GM19463 (cell line): ENCODE data around the gene TTYH3.

Experiments
- ATAC-seq: cut with Tn5 transposase; IDR thresholded peaks from one replicate; pipeline ENCODE4 v1.9.1; 2021; ENCODE audit warnings: mild to moderate bottlenecking, moderate library complexity; ENCODE audit not compliant: unreplicated experiment

The TTYH3 gene

GRCh38 chr7:2633538-2634266 lies 1.9 kb downstream of the TTYH3 start:
- ATAC-seq: no peak

GRCh38 chr7:2634267-2635145 lies 2.7 kb downstream of the TTYH3 start:
- ATAC-seq: no peak

GRCh38 chr7:2635148-2635668 lies 3.4 kb downstream of the TTYH3 start:
- ATAC-seq: no peak

- no peak for ATAC-seq
Observed at GRCh38 chr7:2635810-2636701, 4.3 kb downstream of the TTYH3 start.

- no peak for ATAC-seq
Observed at GRCh38 chr7:2637066-2637471, 5.3 kb downstream of the TTYH3 start.

- ATAC-seq: peak; percentile 30
Observed at GRCh38 chr7:2637505-2638223, 5.9 kb downstream of the TTYH3 start.

- ATAC-seq: no peak
Observed at GRCh38 chr7:2638224-2638991, 6.6 kb downstream of the TTYH3 start.

GRCh38 chr7:2639181-2639681 lies 7.4 kb downstream of the TTYH3 start:
- ATAC-seq: no peak

GRCh38 chr7:2639695-2640481 lies 8.1 kb downstream of the TTYH3 start:
- no peak for ATAC-seq

- ATAC-seq: no peak
Observed at GRCh38 chr7:2640482-2640830, 8.7 kb downstream of the TTYH3 start.

GRCh38 chr7:2640846-2641316 lies 9.1 kb downstream of the TTYH3 start:
- ATAC-seq: no peak

GRCh38 chr7:2641406-2642393 lies 9.9 kb downstream of the TTYH3 start:
- peak; percentile 46 for ATAC-seq

GRCh38 chr7:2643386-2644219 lies 11.8 kb downstream of the TTYH3 start:
- no peak for ATAC-seq

GRCh38 chr7:2644220-2644561 lies 12.4 kb downstream of the TTYH3 start:
- no peak for ATAC-seq

GRCh38 chr7:2644562-2645273 lies 12.9 kb downstream of the TTYH3 start:
- ATAC-seq: peak; percentile 25
